ENCODE results near the gene AP1M2. TPM values are rescaled to one million over a fixed set of nuclear protein-coding genes. Genes with fewer than 3 reads are reported as not detected.

AP1M2 gene
- total RNA-seq, 1 experiment from 2014 or later = 10.1 TPM

DNA sequence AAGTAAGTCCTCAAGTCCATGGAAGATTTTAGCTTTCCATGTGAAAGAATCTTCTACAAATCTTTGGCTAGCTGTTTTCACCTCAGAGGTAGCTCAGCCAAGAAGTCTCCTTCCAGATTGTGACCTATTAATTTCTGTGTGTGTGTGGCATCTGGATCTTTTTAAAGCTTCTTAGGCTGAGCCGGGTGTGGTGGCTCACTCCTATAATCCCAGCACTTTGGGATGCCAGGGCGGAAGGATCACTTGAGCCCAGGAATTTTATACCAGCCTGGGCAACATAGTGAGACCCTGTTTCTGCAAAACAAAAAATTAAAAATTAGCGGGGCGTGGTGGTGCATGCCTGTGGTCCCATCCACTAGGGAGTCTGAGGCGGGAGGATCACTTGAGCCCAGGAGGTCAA, 24.8 kb upstream of the AP1M2 start:
- H3K9me3 ChIP-seq (ENCODE audit: control insufficient read depth, insufficient read depth, low read depth, low read length) = no peaks in the 10 kb centered on the region
- H3K27ac ChIP-seq (ENCODE audit: low read length) = no peak overlapping the region
- no peak for DNase-seq (ENCODE audit: low read depth, low spot score)
- BruUV-seq (replicated peaks) = no TSS peak
- H3K4me3 ChIP-seq (ENCODE audit: low read depth in 2 of 2, low read length in 2 of 2) = no peak overlapping the region
- POLR2A ChIA-PET = no interaction called here
- TF ChIP-seq, protein P1, sequence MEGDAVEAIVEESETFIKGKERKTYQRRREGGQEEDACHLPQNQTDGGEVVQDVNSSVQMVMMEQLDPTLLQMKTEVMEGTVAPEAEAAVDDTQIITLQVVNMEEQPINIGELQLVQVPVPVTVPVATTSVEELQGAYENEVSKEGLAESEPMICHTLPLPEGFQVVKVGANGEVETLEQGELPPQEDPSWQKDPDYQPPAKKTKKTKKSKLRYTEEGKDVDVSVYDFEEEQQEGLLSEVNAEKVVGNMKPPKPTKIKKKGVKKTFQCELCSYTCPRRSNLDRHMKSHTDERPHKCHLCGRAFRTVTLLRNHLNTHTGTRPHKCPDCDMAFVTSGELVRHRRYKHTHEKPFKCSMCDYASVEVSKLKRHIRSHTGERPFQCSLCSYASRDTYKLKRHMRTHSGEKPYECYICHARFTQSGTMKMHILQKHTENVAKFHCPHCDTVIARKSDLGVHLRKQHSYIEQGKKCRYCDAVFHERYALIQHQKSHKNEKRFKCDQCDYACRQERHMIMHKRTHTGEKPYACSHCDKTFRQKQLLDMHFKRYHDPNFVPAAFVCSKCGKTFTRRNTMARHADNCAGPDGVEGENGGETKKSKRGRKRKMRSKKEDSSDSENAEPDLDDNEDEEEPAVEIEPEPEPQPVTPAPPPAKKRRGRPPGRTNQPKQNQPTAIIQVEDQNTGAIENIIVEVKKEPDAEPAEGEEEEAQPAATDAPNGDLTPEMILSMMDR (IDR thresholded peaks at IDR 0.05) = no peak
- TF ChIP-seq, protein P2, sequence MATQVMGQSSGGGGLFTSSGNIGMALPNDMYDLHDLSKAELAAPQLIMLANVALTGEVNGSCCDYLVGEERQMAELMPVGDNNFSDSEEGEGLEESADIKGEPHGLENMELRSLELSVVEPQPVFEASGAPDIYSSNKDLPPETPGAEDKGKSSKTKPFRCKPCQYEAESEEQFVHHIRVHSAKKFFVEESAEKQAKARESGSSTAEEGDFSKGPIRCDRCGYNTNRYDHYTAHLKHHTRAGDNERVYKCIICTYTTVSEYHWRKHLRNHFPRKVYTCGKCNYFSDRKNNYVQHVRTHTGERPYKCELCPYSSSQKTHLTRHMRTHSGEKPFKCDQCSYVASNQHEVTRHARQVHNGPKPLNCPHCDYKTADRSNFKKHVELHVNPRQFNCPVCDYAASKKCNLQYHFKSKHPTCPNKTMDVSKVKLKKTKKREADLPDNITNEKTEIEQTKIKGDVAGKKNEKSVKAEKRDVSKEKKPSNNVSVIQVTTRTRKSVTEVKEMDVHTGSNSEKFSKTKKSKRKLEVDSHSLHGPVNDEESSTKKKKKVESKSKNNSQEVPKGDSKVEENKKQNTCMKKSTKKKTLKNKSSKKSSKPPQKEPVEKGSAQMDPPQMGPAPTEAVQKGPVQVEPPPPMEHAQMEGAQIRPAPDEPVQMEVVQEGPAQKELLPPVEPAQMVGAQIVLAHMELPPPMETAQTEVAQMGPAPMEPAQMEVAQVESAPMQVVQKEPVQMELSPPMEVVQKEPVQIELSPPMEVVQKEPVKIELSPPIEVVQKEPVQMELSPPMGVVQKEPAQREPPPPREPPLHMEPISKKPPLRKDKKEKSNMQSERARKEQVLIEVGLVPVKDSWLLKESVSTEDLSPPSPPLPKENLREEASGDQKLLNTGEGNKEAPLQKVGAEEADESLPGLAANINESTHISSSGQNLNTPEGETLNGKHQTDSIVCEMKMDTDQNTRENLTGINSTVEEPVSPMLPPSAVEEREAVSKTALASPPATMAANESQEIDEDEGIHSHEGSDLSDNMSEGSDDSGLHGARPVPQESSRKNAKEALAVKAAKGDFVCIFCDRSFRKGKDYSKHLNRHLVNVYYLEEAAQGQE (IDR thresholded peaks at IDR 0.05; ENCODE audit: insufficient read depth in 1 of 2, low read depth in 2 of 2, low read length in 1 of 2) = no peak
- TF ChIP-seq TCF7L2 (IDR thresholded peaks at IDR 0.05; ENCODE audit: low read depth, low read length) (no peak), SIN3A (IDR thresholded peaks at IDR 0.05; ENCODE audit: borderline replicate concordance, insufficient read depth, low read depth, low read length) (no peak), POLR2AphosphoS5 (IDR thresholded peaks at IDR 0.05; ENCODE audit: low read depth, low read length) (no peak)
- H3K4me1 ChIP-seq (ENCODE audit: control insufficient read depth, insufficient read depth, low read length) = no peaks in the 10 kb centered on the region
- CTCF ChIA-PET = interaction anchor here (0.6 kb wide), 1 partner anchor 221 kb away, joined by 6 read pairs; no protein-coding TSS in a partner anchor
- in situ Hi-C loops (cut with HindIII; ENCODE audit: low pct_unique_long_range_greater_than_20kb, low sequenced_read_pairs) = no loop called here
- intact Hi-C loops (cut with micrococcal nuclease; ENCODE audit: unreplicated experiment) = no loop called here
- H3K36me3 ChIP-seq (ENCODE audit: control insufficient read depth, insufficient read depth, low read length) = no peaks in the 10 kb centered on the region
- no peak for ATAC-seq
- no peaks in the 10 kb centered on the region for H3K27me3 ChIP-seq (ENCODE audit: control insufficient read depth, insufficient read depth, low read length)

DNA sequence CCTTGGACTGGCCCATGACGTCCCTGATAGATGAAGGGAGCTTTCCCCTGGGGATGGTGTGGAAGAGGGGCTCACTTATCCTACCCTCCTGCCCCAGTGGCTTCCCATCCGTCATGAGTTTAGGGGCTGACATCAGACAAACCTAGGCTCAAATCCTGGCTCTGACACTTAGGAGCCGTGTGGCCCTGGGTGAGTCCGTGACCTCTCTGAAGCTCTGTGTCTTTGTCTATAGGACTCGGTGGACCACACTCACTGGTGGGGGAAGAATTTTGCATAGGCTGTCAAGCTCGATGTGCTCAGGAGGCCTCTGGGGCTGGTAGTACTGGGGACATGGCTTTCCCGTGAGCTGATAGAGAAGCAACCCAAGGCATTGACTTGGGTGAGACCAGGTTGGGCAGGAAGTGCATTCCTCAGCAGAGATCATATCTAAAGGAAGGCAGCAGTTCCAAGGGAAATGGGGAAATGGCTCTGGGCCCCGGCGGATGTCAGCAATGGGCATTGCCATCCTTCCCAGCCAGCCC, 17.4 kb upstream of the AP1M2 start:
- in situ Hi-C loops (cut with HindIII; ENCODE audit: low pct_unique_long_range_greater_than_20kb, low sequenced_read_pairs) (no loop called here), intact Hi-C loops (cut with micrococcal nuclease; ENCODE audit: unreplicated experiment) (no loop called here)
- no peaks in the 10 kb centered on the region for H3K27me3 ChIP-seq (ENCODE audit: control insufficient read depth, insufficient read depth, low read length)
- H3K4me1 ChIP-seq (ENCODE audit: control insufficient read depth, insufficient read depth, low read length) = peaks cover 16% of the 10 kb centered on the region
- H3K27ac ChIP-seq (ENCODE audit: low read length) = no peak overlapping the region
- BruUV-seq (replicated peaks) = no TSS peak
- POLR2A ChIA-PET = interaction anchor here (0.6 kb wide), 1 partner anchor 16 kb away, joined by 13 read pairs; no protein-coding TSS in a partner anchor
- no peaks in the 10 kb centered on the region for H3K9me3 ChIP-seq (ENCODE audit: control insufficient read depth, insufficient read depth, low read depth, low read length)
- TF ChIP-seq TCF7L2 (IDR thresholded peaks at IDR 0.05; ENCODE audit: low read depth, low read length) = no peak
- no peak overlapping the region for H3K4me3 ChIP-seq (ENCODE audit: low read depth in 2 of 2, low read length in 2 of 2)
- DNase-seq (ENCODE audit: low read depth, low spot score) (no peak), ATAC-seq (0 out of 2 replicates have a peak, but pooled peaks have one; percentile 10)
- CTCF ChIA-PET = interaction anchor here (0.5 to 0.7 kb wide), 2 partner anchors 40 to 55 kb away, joined by 3 read pairs; no protein-coding TSS in a partner anchor
- no peaks in the 10 kb centered on the region for H3K36me3 ChIP-seq (ENCODE audit: control insufficient read depth, insufficient read depth, low read length)

DNA sequence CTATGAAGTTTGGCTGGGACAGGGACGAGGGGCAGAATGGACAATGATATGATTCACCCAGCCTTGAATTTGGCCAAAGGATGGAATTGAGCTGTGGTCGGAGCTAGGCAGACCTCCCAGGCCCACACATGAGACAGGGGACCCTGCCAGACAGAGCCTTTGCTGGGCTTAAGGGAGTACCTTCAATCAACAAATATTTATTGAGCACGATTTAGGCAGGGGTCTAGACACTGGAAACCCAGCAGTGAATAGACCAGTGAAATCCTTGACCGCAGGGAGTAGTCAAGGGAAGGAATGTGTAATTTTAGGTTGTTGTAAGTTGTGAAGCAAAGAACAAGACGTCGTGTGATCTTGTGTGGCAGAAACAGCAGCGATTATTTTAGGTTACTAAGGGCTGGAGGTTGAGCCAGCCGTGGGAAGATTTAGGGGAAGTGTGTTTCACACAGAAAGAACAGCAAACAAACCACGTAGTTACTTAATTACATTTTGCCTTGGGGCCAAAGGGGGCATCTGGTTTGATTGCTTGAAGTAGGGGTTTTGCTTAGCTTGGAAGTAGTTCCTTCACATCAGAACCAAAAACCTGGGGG, 16.9 kb upstream of the AP1M2 start:
- intact Hi-C loops (cut with micrococcal nuclease; ENCODE audit: unreplicated experiment) (no loop called here), in situ Hi-C loops (cut with HindIII; ENCODE audit: low pct_unique_long_range_greater_than_20kb, low sequenced_read_pairs) (no loop called here)
- BruUV-seq (replicated peaks) = TSS peak; percentile 73
- DNase-seq (ENCODE audit: low read depth, low spot score) = no peak
- Histone ChIP-seq H3K36me3 (ENCODE audit: control insufficient read depth, insufficient read depth, low read length) (no peaks in the 10 kb centered on the region), H3K4me3 (ENCODE audit: low read depth in 2 of 2, low read length in 2 of 2) (no peak overlapping the region), H3K27me3 (ENCODE audit: control insufficient read depth, insufficient read depth, low read length) (no peaks in the 10 kb centered on the region), H3K4me1 (ENCODE audit: control insufficient read depth, insufficient read depth, low read length) (peaks cover 16% of the 10 kb centered on the region), H3K9me3 (ENCODE audit: control insufficient read depth, insufficient read depth, low read depth, low read length) (no peaks in the 10 kb centered on the region), H3K27ac (ENCODE audit: low read length) (no peak overlapping the region)
- ATAC-seq = no peak
- POLR2A ChIA-PET = interaction anchor here (0.6 kb wide), 1 partner anchor 17 kb away, joined by 13 read pairs; no protein-coding TSS in a partner anchor
- CTCF ChIA-PET = interaction anchor here (0.5 to 0.7 kb wide), 2 partner anchors 40 to 55 kb away, joined by 3 read pairs; no protein-coding TSS in a partner anchor
- no peak for TF ChIP-seq SIN3A (IDR thresholded peaks at IDR 0.05; ENCODE audit: borderline replicate concordance, insufficient read depth, low read depth, low read length)
- no peak for TF ChIP-seq POLR2AphosphoS5 (IDR thresholded peaks at IDR 0.05; ENCODE audit: low read depth, low read length)
- TF ChIP-seq, protein P1 (IDR thresholded peaks at IDR 0.05) = no peak
- TF ChIP-seq TCF7L2 (IDR thresholded peaks at IDR 0.05; ENCODE audit: low read depth, low read length) = no peak
